Thyroid gland (tissue), 4 donors: ENCODE data around the gene SPAG5. TPM values are rescaled to one million over a fixed set of nuclear protein-coding genes. Genes with fewer than 3 reads are reported as not detected.

Source experiments
- DNase-seq, 2 donors: peaks; one replicate each; pipeline ENCODE4 v3.0.0-alpha.2; 2019
- H3K27ac ChIP-seq, 3 donors: fragments of 200-600 bp; sonication (generic); 1 replicate in 2 of 3; 2 replicates in 1 of 3; pipeline ENCODE4 v1.5.1; 2016 to 2019; ENCODE audit warnings: mild to moderate bottlenecking in 1 of 3, moderate library complexity in 1 of 3
- H3K27me3 ChIP-seq: fragments of 200-600 bp; sonication (generic); one replicate; pipeline ENCODE4 v1.5.1; 2019
- H3K36me3 ChIP-seq, 2 donors: fragments of 200-600 bp; sonication (generic); one replicate each; pipeline ENCODE4 v1.5.1; 2016 to 2019
- H3K4me1 ChIP-seq, 2 donors: fragments of 200-600 bp; sonication (generic); one replicate each; pipeline ENCODE4 v1.5.1; 2017 to 2019
- H3K4me3 ChIP-seq, 3 donors: fragments of 200-600 bp; sonication (generic); replicated peaks in 1 of 3; 1 replicate in 2 of 3; 2 replicates in 1 of 3; pipeline ENCODE4 v1.5.1; 2016; ENCODE audit warnings: mild to moderate bottlenecking in 1 of 3
- H3K9me3 ChIP-seq: fragments of 200-600 bp; sonication (generic); one replicate; pipeline ENCODE4 v1.5.1; 2017
- CTCF ChIP-seq, 6 experiments: fragments of 200-600 bp in 3 of 6; fragments of 450-650 bp in 3 of 6; sonication (generic) in 3 of 6; IDR thresholded peaks; one replicate each; pipeline ENCODE4 v1.5.1; 2016 to 2019; ENCODE audit warnings: antibody characterized with exemption in 6 of 6, mild to moderate bottlenecking in 2 of 6, inconsistent platforms in 1 of 6, moderate library complexity in 1 of 6
- POLR2A ChIP-seq, 2 donors: fragments of 450-650 bp; IDR thresholded peaks; one replicate each; pipeline ENCODE4 v1.6.1; 2017; ENCODE audit warnings: antibody characterized with exemption in 2 of 2, mild to moderate bottlenecking in 2 of 2, moderate library complexity in 1 of 2
- WGBS, 2 donors: methylation state at CpG; one replicate each; pipeline ENCODE4 v1.1.5; 2017; 5-methylcytosine and 5-hydroxymethylcytosine counted together
- intact Hi-C: fragments of 100-400 bp; cut with DNase I; formaldehyde crosslinking; loops from one replicate; pipeline ENCODE4 v1.15.1; 2023
- total RNA-seq, 4 donors: library from RNA; depleted of rRNA; stranded (reverse); fragments of >200 nt; gene quantifications; one replicate each; pipeline ENCODE4 v1.2.3, GENCODE V29; 2016

Gene SPAG5
- total RNA-seq, 4 donors from 2014 or later, result 4.4 to 27.0 (median 9.9) TPM

GRCh38 chr17:28555022-28555421 lies 43.8 kb downstream of the SPAG5 start:
- intact Hi-C loops, result no loop called here
- Histone ChIP-seq H3K4me3 (no peak overlapping the region), H3K27ac (no peak overlapping the region), H3K9me3 (no peaks in the 10 kb centered on the region), H3K27me3 (no peaks in the 10 kb centered on the region), H3K36me3 (peaks cover 55 to 56% of the 10 kb centered on the region in 2 donors), H3K4me1 (peaks cover 10 to 15% of the 10 kb centered on the region in 2 donors)
- DNase-seq, result no peak
- TF ChIP-seq POLR2A (IDR thresholded peaks at IDR 0.05) (no peak), CTCF (IDR thresholded peaks at IDR 0.05) (no peak)
- 94 to 100% methylated on average over 3 of the region's 3 CpGs for WGBS, 2 donors

GRCh38 chr17:28554565-28554964 lies 44.3 kb downstream of the SPAG5 start:
- H3K27ac ChIP-seq, result no peak overlapping the region
- TF ChIP-seq POLR2A (IDR thresholded peaks at IDR 0.05) (no peak), CTCF (IDR thresholded peaks at IDR 0.05) (no peak)
- intact Hi-C loops, result no loop called here
- DNase-seq, result no peak
- peaks cover 10 to 18% of the 10 kb centered on the region in 2 donors for H3K4me1 ChIP-seq
- WGBS, 2 donors, result 82 to 94% methylated on average over 6 of the region's 6 CpGs
- H3K4me3 ChIP-seq, result no peak overlapping the region
- no peaks in the 10 kb centered on the region for H3K27me3 ChIP-seq
- peaks cover 51 to 52% of the 10 kb centered on the region in 2 donors for H3K36me3 ChIP-seq
- H3K9me3 ChIP-seq, result no peaks in the 10 kb centered on the region

- 93 to 97% methylated on average over 5 of the region's 5 CpGs for WGBS, 2 donors
- TF ChIP-seq CTCF (IDR thresholded peaks at IDR 0.05), result no peak
- no peak for TF ChIP-seq POLR2A (IDR thresholded peaks at IDR 0.05)
- no peaks in the 10 kb centered on the region for H3K9me3 ChIP-seq
- H3K4me1 ChIP-seq, result peaks cover 10 to 18% of the 10 kb centered on the region in 2 donors
- H3K27me3 ChIP-seq, result no peaks in the 10 kb centered on the region
- DNase-seq, result no peak
- H3K4me3 ChIP-seq, result no peak overlapping the region
- intact Hi-C loops, result no loop called here
- H3K36me3 ChIP-seq, result peaks cover 40 to 41% of the 10 kb centered on the region in 2 donors
- no peak overlapping the region for H3K27ac ChIP-seq
These were observed 45.8 kb downstream of the SPAG5 start for GRCh38 chr17:28553000-28553505.

GRCh38 chr17:28552176-28552999 lies 46.4 kb downstream of the SPAG5 start, which contains the start of gene UNC119:
UNC119 (minus strand) TSS chr17:28552624; CDS start chr17:28552557, 67 bp downstream.
- peak within 1 kb of the TSS; percentile 31 to 91 (median 72) for H3K4me3 ChIP-seq
- peaks cover 34 to 35% of the 10 kb centered on the region in 2 donors for H3K36me3 ChIP-seq
- TF ChIP-seq POLR2A (IDR thresholded peaks at IDR 0.05) (peak in 1 of 2 donors; percentile 67), CTCF (IDR thresholded peaks at IDR 0.05) (no peak)
- H3K27ac ChIP-seq, result peak within 1 kb of the TSS in 2 of 3 donors; percentile 48 to 54
- H3K4me1 ChIP-seq, result peaks cover 10 to 18% of the 10 kb centered on the region in 2 donors
- H3K9me3 ChIP-seq, result no peaks in the 10 kb centered on the region
- intact Hi-C loops, result no loop called here
- peak; percentile 80 to 81 for DNase-seq
- H3K27me3 ChIP-seq, result no peaks in the 10 kb centered on the region
- WGBS, 2 donors, result 5 to 7% methylated on average over 16 to 17 of the region's 67 CpGs
